Gastrocnemius medialis (tissue), 4 donors: ENCODE data around the gene KRTAP19-5. TPM values are rescaled to one million over a fixed set of nuclear protein-coding genes. Genes with fewer than 3 reads are reported as not detected.

ENCODE experiments used
- ATAC-seq, 2 donors: fragments of 150-250 bp; one replicate each; pipeline ENCODE4 v1.9.1; 2016
- DNase-seq, 2 donors: peaks; one replicate each; pipeline ENCODE4 v3.0.0-alpha.2; 2019
- H3K27ac ChIP-seq, 4 donors: fragments of 200-600 bp; sonication (generic); 1 replicate in 1 of 4; 2 replicates in 3 of 4; pipeline ENCODE4 v1.5.1; 2016 to 2018; ENCODE audit warnings: mild to moderate bottlenecking in 2 of 4, moderate library complexity in 1 of 4
- H3K27me3 ChIP-seq, 3 donors: fragments of 200-600 bp; sonication (generic) in 2 of 3; 1 replicate in 1 of 3; 2 replicates in 2 of 3; pipeline versions ENCODE4 v1.5.1 to v1.6.0; 2016 to 2019; ENCODE audit warnings: mild to moderate bottlenecking in 1 of 3, moderate library complexity in 1 of 3
- H3K36me3 ChIP-seq, 2 donors: fragments of 200-600 bp; sonication (generic) in 1 of 2; one replicate each; pipeline ENCODE4 v1.5.1; 2017 to 2018
- H3K4me1 ChIP-seq, 2 donors: fragments of 200-600 bp; sonication (generic) in 1 of 2; one replicate each; pipeline ENCODE4 v1.5.1; 2016 to 2017; ENCODE audit warnings: mild to moderate bottlenecking in 2 of 2
- H3K4me3 ChIP-seq, 4 donors: fragments of 200-600 bp; sonication (generic) in 3 of 4; 1 replicate in 1 of 4; 2 replicates in 3 of 4; pipeline ENCODE4 v1.5.1; 2016 to 2019; ENCODE audit warnings: mild to moderate bottlenecking in 2 of 4
- H3K9me3 ChIP-seq, 3 donors: fragments of 200-600 bp; sonication (generic) in 2 of 3; 1 replicate in 1 of 3; 2 replicates in 2 of 3; pipeline ENCODE4 v1.5.1; 2016 to 2019
- POLR2A ChIP-seq, 2 donors: fragments of 450-650 bp; IDR thresholded peaks; one replicate each; pipeline ENCODE4 v1.6.1; 2017; ENCODE audit warnings: antibody characterized with exemption in 2 of 2, mild to moderate bottlenecking in 2 of 2, moderate library complexity in 2 of 2
- in situ Hi-C, 4 donors: fragments of 200-750 bp; cut with MboI; loops; one replicate each; pipeline versions ENCODE4 v1.15.0 to v1.8.0; 2017; ENCODE audit warnings: low sequenced_read_pairs in 4 of 4
- intact Hi-C: fragments of 100-400 bp; cut with DNase I; formaldehyde crosslinking; loops from one replicate; pipeline ENCODE4 v1.15.1; 2023; ENCODE audit warnings: low total_unique reads
- total RNA-seq, 4 donors: library from RNA; depleted of rRNA; stranded (reverse); fragments of >200 nt; gene quantifications; one replicate each; pipeline versions ENCODE4 v1.1.0 to v1.2.3, GENCODE V29; 2016
- TF ChIP-seq, protein P1 (sequence below), 5 experiments: fragments of 450-650 bp in 3 of 5; fragments of 200-600 bp in 2 of 5; sonication (generic) in 2 of 5; IDR thresholded peaks in 4 of 5; conservative IDR thresholded peaks in 1 of 5; 1 replicate in 4 of 5; 2 replicates in 1 of 5; pipeline ENCODE4 v1.5.1; 2016 to 2019; ENCODE audit warnings: antibody characterized with exemption in 5 of 5, mild to moderate bottlenecking in 3 of 5, moderate library complexity in 3 of 5

The KRTAP19-5 gene
- total RNA-seq, 4 donors from 2014 or later, result not detected

DNA sequence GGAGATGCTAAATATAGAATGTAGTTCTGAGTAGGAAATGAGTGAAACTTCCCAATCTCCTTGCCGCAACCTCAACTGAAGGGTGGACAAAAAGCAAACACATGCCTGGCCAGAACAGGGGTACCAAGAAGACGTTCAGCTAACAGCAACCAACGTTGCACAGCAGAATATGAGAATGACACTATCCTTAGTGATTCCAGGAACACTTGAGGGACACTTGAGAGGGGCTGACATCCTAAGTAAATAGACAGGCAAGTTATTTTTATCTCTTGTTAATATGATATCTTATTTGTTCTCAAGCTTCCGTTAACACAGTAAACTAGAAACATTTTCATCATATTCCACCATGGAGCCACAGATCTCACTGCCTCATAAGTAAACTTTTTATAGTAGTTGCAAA, 22.7 kb downstream of the KRTAP19-5 start:
- H3K9me3 ChIP-seq, result no peaks in the 10 kb centered on the region
- DNase-seq (no peak), ATAC-seq (peak; percentile 19 to 74)
- H3K4me3 ChIP-seq, result no peak overlapping the region
- no peak for TF ChIP-seq POLR2A (IDR thresholded peaks at IDR 0.05)
- TF ChIP-seq, protein P1, sequence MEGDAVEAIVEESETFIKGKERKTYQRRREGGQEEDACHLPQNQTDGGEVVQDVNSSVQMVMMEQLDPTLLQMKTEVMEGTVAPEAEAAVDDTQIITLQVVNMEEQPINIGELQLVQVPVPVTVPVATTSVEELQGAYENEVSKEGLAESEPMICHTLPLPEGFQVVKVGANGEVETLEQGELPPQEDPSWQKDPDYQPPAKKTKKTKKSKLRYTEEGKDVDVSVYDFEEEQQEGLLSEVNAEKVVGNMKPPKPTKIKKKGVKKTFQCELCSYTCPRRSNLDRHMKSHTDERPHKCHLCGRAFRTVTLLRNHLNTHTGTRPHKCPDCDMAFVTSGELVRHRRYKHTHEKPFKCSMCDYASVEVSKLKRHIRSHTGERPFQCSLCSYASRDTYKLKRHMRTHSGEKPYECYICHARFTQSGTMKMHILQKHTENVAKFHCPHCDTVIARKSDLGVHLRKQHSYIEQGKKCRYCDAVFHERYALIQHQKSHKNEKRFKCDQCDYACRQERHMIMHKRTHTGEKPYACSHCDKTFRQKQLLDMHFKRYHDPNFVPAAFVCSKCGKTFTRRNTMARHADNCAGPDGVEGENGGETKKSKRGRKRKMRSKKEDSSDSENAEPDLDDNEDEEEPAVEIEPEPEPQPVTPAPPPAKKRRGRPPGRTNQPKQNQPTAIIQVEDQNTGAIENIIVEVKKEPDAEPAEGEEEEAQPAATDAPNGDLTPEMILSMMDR (IDR thresholded peaks at IDR 0.05 in 4 of 5, conservative IDR thresholded peaks at IDR 0.05 in 1 of 5), result no peak
- peak overlapping the region in 2 of 4 donors; percentile 47 for H3K27ac ChIP-seq
- in situ Hi-C loops, result no loop called here
- H3K4me1 ChIP-seq, result no peaks in the 10 kb centered on the region
- intact Hi-C loops, result no loop called here
- no peaks in the 10 kb centered on the region for H3K27me3 ChIP-seq
- no peaks in the 10 kb centered on the region for H3K36me3 ChIP-seq

DNA sequence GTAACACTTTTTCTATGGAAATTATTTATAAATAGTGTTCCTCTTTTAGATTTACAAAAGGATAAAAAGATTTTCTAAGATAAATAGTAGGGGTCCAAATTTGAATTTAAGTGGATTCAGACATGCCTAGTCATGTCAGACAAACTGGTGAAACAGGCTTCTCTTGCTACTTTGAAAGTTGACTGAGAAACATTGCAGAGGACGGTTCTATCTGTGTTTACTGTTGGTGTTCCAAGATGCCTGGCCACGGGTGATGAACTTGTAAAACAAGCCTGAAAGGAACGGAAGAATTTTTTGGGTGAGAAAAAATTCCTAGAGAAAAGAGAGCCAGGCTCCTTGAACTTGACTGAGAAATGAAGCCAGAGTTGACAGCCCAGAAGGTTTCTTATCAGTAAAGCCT, 23.9 kb downstream of the KRTAP19-5 start:
- Histone ChIP-seq H3K4me1 (no peaks in the 10 kb centered on the region), H3K27ac (peak overlapping the region in 2 of 4 donors; percentile 40 to 47), H3K4me3 (no peak overlapping the region), H3K27me3 (no peaks in the 10 kb centered on the region), H3K36me3 (no peaks in the 10 kb centered on the region), H3K9me3 (no peaks in the 10 kb centered on the region)
- intact Hi-C loops (no loop called here), in situ Hi-C loops (no loop called here)
- no peak for ATAC-seq
- no peak for TF ChIP-seq POLR2A (IDR thresholded peaks at IDR 0.05)
- TF ChIP-seq, protein P1 (IDR thresholded peaks at IDR 0.05 in 4 of 5, conservative IDR thresholded peaks at IDR 0.05 in 1 of 5), result no peak
- no peak for DNase-seq

DNA sequence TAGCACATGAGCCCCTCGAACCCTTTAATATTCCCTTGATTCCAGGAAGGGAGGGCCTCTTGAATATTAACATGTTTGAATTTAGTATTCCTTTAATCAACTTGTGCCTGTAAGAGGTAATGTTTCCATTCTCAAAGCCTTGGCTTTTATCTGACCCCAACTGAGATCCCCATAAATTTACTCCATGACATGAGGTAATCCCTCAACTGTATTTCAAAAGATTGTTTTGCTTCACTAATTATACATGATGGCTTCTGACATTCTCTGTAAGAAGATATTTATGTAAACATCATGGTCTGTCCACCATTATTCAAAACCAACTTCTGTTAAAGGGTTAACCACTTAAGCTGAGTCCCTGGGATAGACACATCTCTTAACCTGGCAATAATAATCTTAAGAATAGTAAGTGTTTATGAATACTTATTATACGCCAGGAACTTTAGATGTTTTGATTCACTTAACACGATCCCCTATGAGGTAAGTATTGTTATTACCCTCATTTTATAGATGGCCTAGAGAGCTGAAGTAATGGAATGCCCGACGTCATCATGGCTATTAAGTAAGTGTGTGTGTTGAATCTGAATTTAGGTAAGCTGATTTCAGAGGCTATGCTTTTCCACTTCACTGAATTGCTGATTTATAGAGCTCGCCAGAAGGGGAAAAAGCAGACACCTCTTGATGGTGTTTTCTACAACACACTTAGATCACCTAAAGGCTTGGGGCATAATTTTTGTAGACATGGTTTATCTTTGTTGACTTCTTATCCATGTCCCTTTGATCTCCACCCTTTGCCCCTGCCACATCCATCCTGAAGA, 32.8 kb downstream of the KRTAP19-5 start:
- in situ Hi-C loops (loop anchor here in 1 of 4 donors (10.0 kb wide), 1 partner anchor 64 kb away; no protein-coding TSS in a partner anchor), intact Hi-C loops (no loop called here)
- Histone ChIP-seq H3K4me3 (no peak overlapping the region), H3K27ac (no peak overlapping the region), H3K4me1 (no peaks in the 10 kb centered on the region), H3K36me3 (no peaks in the 10 kb centered on the region), H3K27me3 (no peaks in the 10 kb centered on the region), H3K9me3 (no peaks in the 10 kb centered on the region)
- TF ChIP-seq POLR2A (IDR thresholded peaks at IDR 0.05), result no peak
- TF ChIP-seq, protein P1 (IDR thresholded peaks at IDR 0.05 in 4 of 5, conservative IDR thresholded peaks at IDR 0.05 in 1 of 5), result no peak
- no peak for ATAC-seq
- no peak for DNase-seq

DNA sequence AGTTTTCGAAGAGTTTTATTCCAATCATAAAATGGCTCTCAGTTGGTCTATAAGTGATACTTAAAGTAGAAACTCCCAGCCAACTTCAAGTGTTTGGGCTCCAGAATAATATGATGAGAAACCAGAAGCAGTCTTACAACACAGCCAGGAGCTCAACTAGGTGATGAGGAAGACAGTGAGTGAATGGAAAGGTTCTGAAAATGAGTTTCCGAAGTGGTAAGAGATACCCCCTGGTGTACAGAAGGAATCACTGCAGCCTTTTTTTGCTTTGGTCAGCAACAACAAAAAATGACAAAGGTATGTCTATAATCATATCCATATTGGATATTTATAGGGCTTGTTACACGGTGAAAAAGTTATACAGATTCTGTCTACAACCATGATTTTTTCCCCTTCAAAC, 38.2 kb downstream of the KRTAP19-5 start:
- no peaks in the 10 kb centered on the region for H3K27me3 ChIP-seq
- no peaks in the 10 kb centered on the region for H3K4me1 ChIP-seq
- intact Hi-C loops, result no loop called here
- no peaks in the 10 kb centered on the region for H3K36me3 ChIP-seq
- no peaks in the 10 kb centered on the region for H3K9me3 ChIP-seq
- H3K4me3 ChIP-seq, result no peak overlapping the region
- DNase-seq (no peak), ATAC-seq (no peak)
- no peak overlapping the region for H3K27ac ChIP-seq
- in situ Hi-C loops, result loop anchor here in 1 of 4 donors (10.0 kb wide), 1 partner anchor 59 kb away; no protein-coding TSS in a partner anchor
- TF ChIP-seq, protein P1 (IDR thresholded peaks at IDR 0.05 in 4 of 5, conservative IDR thresholded peaks at IDR 0.05 in 1 of 5), result no peak
- TF ChIP-seq POLR2A (IDR thresholded peaks at IDR 0.05), result no peak

Other genes starting within 250 kb of the KRTAP19-5 start
- gene KRTAP24-1, start 219.2 kb downstream of the KRTAP19-5 start, total RNA-seq, result not detected
- gene KRTAP25-1, start 212.6 kb downstream of the KRTAP19-5 start, total RNA-seq, result not detected
- not detected for gene KRTAP26-1, start 181.8 kb downstream of the KRTAP19-5 start, total RNA-seq
- not detected for gene KRTAP27-1, start 164.4 kb downstream of the KRTAP19-5 start, total RNA-seq
- not detected for gene KRTAP23-1, start 153.5 kb downstream of the KRTAP19-5 start, total RNA-seq
- gene KRTAP13-2, start 129.9 kb downstream of the KRTAP19-5 start, total RNA-seq, result not detected
- gene KRTAP13-1, start 106.1 kb downstream of the KRTAP19-5 start, total RNA-seq, result not detected
- gene KRTAP13-3, start 76.2 kb downstream of the KRTAP19-5 start, total RNA-seq, result not detected
- not detected for gene KRTAP13-4, start 71.9 kb downstream of the KRTAP19-5 start, total RNA-seq
- not detected for gene KRTAP15-1, start 61.9 kb downstream of the KRTAP19-5 start, total RNA-seq
- gene KRTAP19-1, start 21.8 kb downstream of the KRTAP19-5 start, total RNA-seq, result not detected
- gene KRTAP19-2, start 14.7 kb downstream of the KRTAP19-5 start, total RNA-seq, result not detected
- gene KRTAP19-3, start 10.1 kb downstream of the KRTAP19-5 start, total RNA-seq, result 10 to 100 TPM in 1 of 4 donors, 1 to 10 TPM in 2, not detected in 1; 1.0 to 12.9 (median 5.0) TPM
- gene KRTAP19-4, start 5.0 kb downstream of the KRTAP19-5 start, total RNA-seq, result not detected
- gene KRTAP19-6, start 39.7 kb upstream of the KRTAP19-5 start, total RNA-seq, result not detected
- gene KRTAP19-7, start 59.2 kb upstream of the KRTAP19-5 start, total RNA-seq, result not detected
- not detected for gene KRTAP22-2, start 88.3 kb upstream of the KRTAP19-5 start, total RNA-seq
- not detected for gene KRTAP6-3, start 90.3 kb upstream of the KRTAP19-5 start, total RNA-seq
- not detected for gene KRTAP6-2, start 96.8 kb upstream of the KRTAP19-5 start, total RNA-seq
- not detected for gene KRTAP22-1, start 98.9 kb upstream of the KRTAP19-5 start, total RNA-seq
- gene KRTAP6-1, start 111.8 kb upstream of the KRTAP19-5 start, total RNA-seq, result not detected
- gene KRTAP20-1, start 114.3 kb upstream of the KRTAP19-5 start, total RNA-seq, result not detected
- gene KRTAP20-4, start 118.5 kb upstream of the KRTAP19-5 start, total RNA-seq, result not detected
- not detected for gene KRTAP20-2, start 133.1 kb upstream of the KRTAP19-5 start, total RNA-seq
- gene KRTAP20-3, start 140.7 kb upstream of the KRTAP19-5 start, total RNA-seq, result not detected
- gene KRTAP21-3, start 216.6 kb upstream of the KRTAP19-5 start, total RNA-seq, result not detected
- not detected for gene KRTAP21-2, start 245.1 kb upstream of the KRTAP19-5 start, total RNA-seq